ENCODE results near the gene SPDYE6.

GRCh38 chr7:102396710-102397019 lies 40.4 kb upstream of the SPDYE6 start:
- TF ChIP-seq CTCF (IDR thresholded peaks at IDR 0.05; ENCODE audit: insufficient read depth, low read length, poor library complexity, severe bottlenecking) (no peak), EZH2phosphoT487 (conservative IDR thresholded peaks at IDR 0.05; ENCODE audit: low read length) (no peak)

All from SU-DHL-6 (cell line).